ENCODE results near the gene DEF6. TPM values are rescaled to one million over a fixed set of nuclear protein-coding genes. Genes with fewer than 3 reads are reported as not detected.

Gene DEF6
- total and polyA plus RNA-seq, 2 of the 13 experiments (the other 11 are each of a cell fraction or from before 2014, with no cell fraction given), result 5.2 to 10.0 TPM

DNA sequence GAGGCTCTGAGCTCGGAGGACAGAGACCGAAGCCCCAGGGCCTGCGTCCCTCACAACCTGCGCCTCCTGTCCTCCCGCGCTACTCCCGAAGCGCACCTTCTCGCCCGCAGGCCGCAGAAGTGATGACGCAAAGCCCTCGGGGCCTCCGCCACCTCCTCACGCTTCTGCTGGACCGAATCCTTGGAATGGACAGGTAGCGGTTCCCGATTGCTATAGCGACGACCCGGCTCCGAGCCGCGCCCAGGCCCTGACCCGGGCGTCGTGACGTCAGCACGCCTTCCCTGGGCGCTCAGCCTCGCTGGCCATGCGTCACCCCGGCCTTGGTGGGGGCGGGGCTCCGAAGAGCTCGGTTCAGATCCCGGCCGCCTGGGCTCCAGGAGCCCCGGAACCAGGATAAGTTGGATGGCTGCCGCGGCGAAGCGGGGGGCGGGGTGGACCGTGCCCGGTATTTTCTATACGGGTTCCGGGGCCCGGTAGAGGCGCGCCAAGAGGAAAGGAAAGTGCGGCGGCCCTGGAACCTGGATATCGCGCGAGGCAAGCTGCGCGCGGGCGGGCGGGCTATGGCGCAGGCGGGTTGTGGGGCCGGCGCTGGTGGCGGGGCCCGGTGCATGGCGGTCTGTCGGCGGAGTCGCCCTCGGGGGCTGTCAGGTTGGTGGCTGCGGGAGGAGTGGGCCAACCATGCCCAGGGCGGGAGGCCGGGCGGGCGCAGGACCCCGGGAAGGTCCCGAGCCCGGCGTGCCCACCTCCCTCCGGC lies 38.2 kb upstream of the DEF6 start, which contains the start of gene ZNF76 (continued):
- TF ChIP-seq ZNF275 (CRISPR knock-in tag; IDR thresholded peaks at IDR 0.05; ENCODE audit: borderline replicate concordance) (peak; percentile 73; the same call in 1 of the 2 replicates), RNF2 (conservative IDR thresholded peaks at IDR 0.05; ENCODE audit: low read depth) (peak; percentile 50; the same call in 1 of the 2 replicates), MLLT10 (CRISPR knock-in tag; IDR thresholded peaks at IDR 0.05) (no peak), ZMAT3 (CRISPR knock-in tag; conservative IDR thresholded peaks at IDR 0.05) (peak; percentile 97), FOXA3 (CRISPR knock-in tag; IDR thresholded peaks at IDR 0.05) (peak; percentile 73), BRD4 (CRISPR knock-in tag; IDR thresholded peaks at IDR 0.05) (peak; percentile 82), ZNF598 (CRISPR knock-in tag; IDR thresholded peaks at IDR 0.05; ENCODE audit: borderline replicate concordance) (peak; percentile 98; the same call in 1 of the 2 replicates), E2F2 (CRISPR knock-in tag; IDR thresholded peaks at IDR 0.05; ENCODE audit: borderline replicate concordance) (peak; percentile 93), ZNF335 (CRISPR knock-in tag; IDR thresholded peaks at IDR 0.05) (peak; percentile 79; the same call in 1 of the 2 replicates), ZNF235 (CRISPR knock-in tag; IDR thresholded peaks at IDR 0.05; ENCODE audit: borderline replicate concordance) (peak; percentile 27; the same call in 1 of the 2 replicates), TSC22D2 (CRISPR knock-in tag; IDR thresholded peaks at IDR 0.05; ENCODE audit: borderline replicate concordance) (peak; percentile 93; the same call in 1 of the 2 replicates), MEF2D (CRISPR knock-in tag; IDR thresholded peaks at IDR 0.05) (peak; percentile 82), ESRRA (CRISPR knock-in tag; IDR thresholded peaks at IDR 0.05; ENCODE audit: low read depth) (no peak), ZNF260 (CRISPR knock-in tag; IDR thresholded peaks at IDR 0.05; ENCODE audit: borderline replicate concordance, low read depth) (no peak), POLR2AphosphoS2 (IDR thresholded peaks at IDR 0.05; ENCODE audit: low read depth, low read length) (no peak), REL (CRISPR knock-in tag; conservative IDR thresholded peaks at IDR 0.05) (peak; percentile 92), MIER2 (CRISPR knock-in tag; IDR thresholded peaks at IDR 0.05) (peak; percentile 62; the same call in 1 of the 2 replicates), ZFP82 (CRISPR knock-in tag; IDR thresholded peaks at IDR 0.05; ENCODE audit: borderline replicate concordance) (peak; percentile 87; the same call in 1 of the 2 replicates)
- TF ChIP-seq, protein P1, sequence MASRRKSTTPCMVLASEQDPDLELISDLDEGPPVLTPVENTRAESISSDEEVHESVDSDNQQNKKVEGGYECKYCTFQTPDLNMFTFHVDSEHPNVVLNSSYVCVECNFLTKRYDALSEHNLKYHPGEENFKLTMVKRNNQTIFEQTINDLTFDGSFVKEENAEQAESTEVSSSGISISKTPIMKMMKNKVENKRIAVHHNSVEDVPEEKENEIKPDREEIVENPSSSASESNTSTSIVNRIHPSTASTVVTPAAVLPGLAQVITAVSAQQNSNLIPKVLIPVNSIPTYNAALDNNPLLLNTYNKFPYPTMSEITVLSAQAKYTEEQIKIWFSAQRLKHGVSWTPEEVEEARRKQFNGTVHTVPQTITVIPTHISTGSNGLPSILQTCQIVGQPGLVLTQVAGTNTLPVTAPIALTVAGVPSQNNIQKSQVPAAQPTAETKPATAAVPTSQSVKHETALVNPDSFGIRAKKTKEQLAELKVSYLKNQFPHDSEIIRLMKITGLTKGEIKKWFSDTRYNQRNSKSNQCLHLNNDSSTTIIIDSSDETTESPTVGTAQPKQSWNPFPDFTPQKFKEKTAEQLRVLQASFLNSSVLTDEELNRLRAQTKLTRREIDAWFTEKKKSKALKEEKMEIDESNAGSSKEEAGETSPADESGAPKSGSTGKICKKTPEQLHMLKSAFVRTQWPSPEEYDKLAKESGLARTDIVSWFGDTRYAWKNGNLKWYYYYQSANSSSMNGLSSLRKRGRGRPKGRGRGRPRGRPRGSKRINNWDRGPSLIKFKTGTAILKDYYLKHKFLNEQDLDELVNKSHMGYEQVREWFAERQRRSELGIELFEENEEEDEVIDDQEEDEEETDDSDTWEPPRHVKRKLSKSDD (CRISPR knock-in tag; IDR thresholded peaks at IDR 0.05; ENCODE audit: low read depth), result peak; percentile 98
- TF ChIP-seq, protein P2, sequence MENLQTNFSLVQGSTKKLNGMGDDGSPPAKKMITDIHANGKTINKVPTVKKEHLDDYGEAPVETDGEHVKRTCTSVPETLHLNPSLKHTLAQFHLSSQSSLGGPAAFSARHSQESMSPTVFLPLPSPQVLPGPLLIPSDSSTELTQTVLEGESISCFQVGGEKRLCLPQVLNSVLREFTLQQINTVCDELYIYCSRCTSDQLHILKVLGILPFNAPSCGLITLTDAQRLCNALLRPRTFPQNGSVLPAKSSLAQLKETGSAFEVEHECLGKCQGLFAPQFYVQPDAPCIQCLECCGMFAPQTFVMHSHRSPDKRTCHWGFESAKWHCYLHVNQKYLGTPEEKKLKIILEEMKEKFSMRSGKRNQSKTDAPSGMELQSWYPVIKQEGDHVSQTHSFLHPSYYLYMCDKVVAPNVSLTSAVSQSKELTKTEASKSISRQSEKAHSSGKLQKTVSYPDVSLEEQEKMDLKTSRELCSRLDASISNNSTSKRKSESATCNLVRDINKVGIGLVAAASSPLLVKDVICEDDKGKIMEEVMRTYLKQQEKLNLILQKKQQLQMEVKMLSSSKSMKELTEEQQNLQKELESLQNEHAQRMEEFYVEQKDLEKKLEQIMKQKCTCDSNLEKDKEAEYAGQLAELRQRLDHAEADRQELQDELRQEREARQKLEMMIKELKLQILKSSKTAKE (CRISPR knock-in tag; IDR thresholded peaks at IDR 0.05; ENCODE audit: borderline replicate concordance), result peak; percentile 63; the same call in 1 of the 2 replicates

Measured in HepG2 (cell line).